ENCODE results near the gene ANTXR1. TPM values are rescaled to one million over a fixed set of nuclear protein-coding genes. Genes with fewer than 3 reads are reported as not detected.

ANTXR1 gene
- total RNA-seq, 3 donors from 2014 or later (not counting 1 experiment from before 2014, with no cell fraction given), result not detected

DNA sequence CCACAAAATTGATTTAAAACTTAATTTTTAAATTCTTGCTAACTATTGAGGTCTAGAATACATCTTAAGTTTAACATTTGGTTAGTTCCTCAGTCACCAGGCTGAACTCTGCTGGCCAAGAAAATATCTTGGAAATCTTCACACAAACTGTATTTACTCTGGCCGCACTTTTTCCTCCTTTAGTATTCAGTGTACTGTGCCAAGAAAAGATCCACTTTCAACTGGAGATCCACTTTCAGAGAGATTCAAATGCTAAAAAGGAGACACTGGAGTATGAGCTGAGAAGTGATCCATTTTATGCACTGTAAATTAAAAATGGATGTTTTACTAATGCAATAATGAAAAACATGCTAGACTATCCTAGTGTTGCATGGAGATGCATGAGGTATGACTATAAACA lies 98.1 kb downstream of the ANTXR1 start:
- peaks cover 4% of the 10 kb centered on the region for H3K27me3 ChIP-seq (ENCODE audit: control insufficient read depth, insufficient read depth, low read length)
- ATAC-seq (no peak), DNase-seq (no peak)
- H3K9me3 Mint-ChIP-seq, result no peaks in the 10 kb centered on the region
- H3K4me1 ChIP-seq (ENCODE audit: control insufficient read depth, insufficient read depth, low read length), result no peaks in the 10 kb centered on the region
- H3K27ac ChIP-seq (ENCODE audit: low read length), result no peak overlapping the region
- H3K36me3 ChIP-seq (ENCODE audit: control insufficient read depth, insufficient read depth, low read length), result no peaks in the 10 kb centered on the region
- TF ChIP-seq, protein P1, sequence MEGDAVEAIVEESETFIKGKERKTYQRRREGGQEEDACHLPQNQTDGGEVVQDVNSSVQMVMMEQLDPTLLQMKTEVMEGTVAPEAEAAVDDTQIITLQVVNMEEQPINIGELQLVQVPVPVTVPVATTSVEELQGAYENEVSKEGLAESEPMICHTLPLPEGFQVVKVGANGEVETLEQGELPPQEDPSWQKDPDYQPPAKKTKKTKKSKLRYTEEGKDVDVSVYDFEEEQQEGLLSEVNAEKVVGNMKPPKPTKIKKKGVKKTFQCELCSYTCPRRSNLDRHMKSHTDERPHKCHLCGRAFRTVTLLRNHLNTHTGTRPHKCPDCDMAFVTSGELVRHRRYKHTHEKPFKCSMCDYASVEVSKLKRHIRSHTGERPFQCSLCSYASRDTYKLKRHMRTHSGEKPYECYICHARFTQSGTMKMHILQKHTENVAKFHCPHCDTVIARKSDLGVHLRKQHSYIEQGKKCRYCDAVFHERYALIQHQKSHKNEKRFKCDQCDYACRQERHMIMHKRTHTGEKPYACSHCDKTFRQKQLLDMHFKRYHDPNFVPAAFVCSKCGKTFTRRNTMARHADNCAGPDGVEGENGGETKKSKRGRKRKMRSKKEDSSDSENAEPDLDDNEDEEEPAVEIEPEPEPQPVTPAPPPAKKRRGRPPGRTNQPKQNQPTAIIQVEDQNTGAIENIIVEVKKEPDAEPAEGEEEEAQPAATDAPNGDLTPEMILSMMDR (IDR thresholded peaks at IDR 0.05), result no peak
- H3K27me3 Mint-ChIP-seq (ENCODE audit: low read depth in 2 of 2), result peaks cover 8 to 23% of the 10 kb centered on the region in 2 donors
- WGBS (ENCODE audit: insufficient coverage), result 86% methylated on average over 1 of the region's 1 CpG
- no peak overlapping the region for H3K4me3 ChIP-seq (ENCODE audit: low read length)
- H3K27ac Mint-ChIP-seq, result no peak overlapping the region
- no peaks in the 10 kb centered on the region for H3K9me3 ChIP-seq (ENCODE audit: control insufficient read depth, insufficient read depth, low read length)
- H3K36me3 Mint-ChIP-seq, result no peaks in the 10 kb centered on the region
- H3K4me1 Mint-ChIP-seq, result no peaks in the 10 kb centered on the region
- no peak overlapping the region for H3K4me3 Mint-ChIP-seq
- intact Hi-C loops (cut with micrococcal nuclease), result no loop called here

DNA sequence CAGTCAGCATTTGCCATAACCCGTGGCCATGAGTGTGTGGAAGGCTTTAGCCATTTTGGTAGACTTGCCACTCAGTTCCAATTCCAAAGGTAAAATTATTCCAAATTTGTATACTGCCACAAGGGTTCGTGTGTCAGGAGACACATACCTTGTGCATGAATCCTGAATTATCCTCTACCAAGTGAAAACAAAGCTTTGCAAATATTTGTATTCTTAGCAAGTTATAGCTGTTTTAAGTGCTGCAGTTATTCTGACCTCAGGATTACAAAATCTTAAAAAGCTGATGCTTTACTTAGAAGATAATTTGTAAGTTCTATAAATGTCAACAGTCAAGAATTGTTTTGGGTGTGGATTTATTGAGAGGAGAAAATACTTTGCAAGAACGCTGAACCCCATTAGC lies 100.6 kb downstream of the ANTXR1 start:
- Histone ChIP-seq H3K9me3 (ENCODE audit: control insufficient read depth, insufficient read depth, low read length) (no peaks in the 10 kb centered on the region), H3K36me3 (ENCODE audit: control insufficient read depth, insufficient read depth, low read length) (no peaks in the 10 kb centered on the region), H3K4me1 (ENCODE audit: control insufficient read depth, insufficient read depth, low read length) (no peaks in the 10 kb centered on the region), H3K4me3 (ENCODE audit: low read length) (no peak overlapping the region), H3K27ac (ENCODE audit: low read length) (no peak overlapping the region), H3K27me3 (ENCODE audit: control insufficient read depth, insufficient read depth, low read length) (peaks cover 4% of the 10 kb centered on the region)
- Mint-ChIP-seq H3K36me3 (no peaks in the 10 kb centered on the region), H3K27ac (no peak overlapping the region), H3K27me3 (ENCODE audit: low read depth in 2 of 2) (peaks cover 3 to 21% of the 10 kb centered on the region in 2 donors), H3K4me3 (no peak overlapping the region), H3K9me3 (no peaks in the 10 kb centered on the region), H3K4me1 (no peaks in the 10 kb centered on the region)
- DNase-seq (no peak), ATAC-seq (no peak)
- TF ChIP-seq, protein P1 (IDR thresholded peaks at IDR 0.05), result no peak
- intact Hi-C loops (cut with micrococcal nuclease), result no loop called here
- 57% methylated on average over 2 of the region's 3 CpGs for WGBS (ENCODE audit: insufficient coverage)

DNA sequence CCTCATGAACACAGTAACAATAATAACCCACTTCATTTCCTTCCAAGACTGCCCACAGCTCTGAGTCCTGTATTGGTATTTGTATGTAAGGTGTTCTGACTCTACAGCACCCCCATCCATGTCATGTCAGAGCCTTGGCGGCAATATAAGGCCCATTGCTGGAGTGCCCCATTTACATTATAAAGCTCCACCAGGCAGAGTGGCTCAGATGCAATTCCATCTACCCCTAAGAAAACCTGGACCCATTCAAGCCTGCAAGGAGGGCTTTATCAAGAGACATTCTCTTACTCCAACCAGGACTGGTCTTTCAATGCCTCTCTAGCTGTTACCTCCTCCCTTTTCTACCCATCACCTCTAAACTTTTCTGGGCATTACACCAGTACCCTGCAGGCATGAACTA lies 101.6 kb downstream of the ANTXR1 start:
- no peak overlapping the region for H3K4me3 Mint-ChIP-seq
- H3K4me1 ChIP-seq (ENCODE audit: control insufficient read depth, insufficient read depth, low read length), result no peaks in the 10 kb centered on the region
- 92% methylated on average over 1 of the region's 1 CpG for WGBS (ENCODE audit: insufficient coverage)
- ATAC-seq (no peak), DNase-seq (no peak)
- H3K9me3 Mint-ChIP-seq, result no peaks in the 10 kb centered on the region
- H3K36me3 Mint-ChIP-seq, result no peaks in the 10 kb centered on the region
- peaks cover 2% of the 10 kb centered on the region for H3K27me3 ChIP-seq (ENCODE audit: control insufficient read depth, insufficient read depth, low read length)
- H3K4me3 ChIP-seq (ENCODE audit: low read length), result no peak overlapping the region
- H3K27ac ChIP-seq (ENCODE audit: low read length), result no peak overlapping the region
- peaks cover 0 to 15% of the 10 kb centered on the region in 2 donors for H3K27me3 Mint-ChIP-seq (ENCODE audit: low read depth in 2 of 2)
- no peaks in the 10 kb centered on the region for H3K36me3 ChIP-seq (ENCODE audit: control insufficient read depth, insufficient read depth, low read length)
- intact Hi-C loops (cut with micrococcal nuclease), result no loop called here
- TF ChIP-seq, protein P1 (IDR thresholded peaks at IDR 0.05), result no peak
- no peaks in the 10 kb centered on the region for H3K4me1 Mint-ChIP-seq
- H3K27ac Mint-ChIP-seq, result no peak overlapping the region
- no peaks in the 10 kb centered on the region for H3K9me3 ChIP-seq (ENCODE audit: control insufficient read depth, insufficient read depth, low read length)

DNA sequence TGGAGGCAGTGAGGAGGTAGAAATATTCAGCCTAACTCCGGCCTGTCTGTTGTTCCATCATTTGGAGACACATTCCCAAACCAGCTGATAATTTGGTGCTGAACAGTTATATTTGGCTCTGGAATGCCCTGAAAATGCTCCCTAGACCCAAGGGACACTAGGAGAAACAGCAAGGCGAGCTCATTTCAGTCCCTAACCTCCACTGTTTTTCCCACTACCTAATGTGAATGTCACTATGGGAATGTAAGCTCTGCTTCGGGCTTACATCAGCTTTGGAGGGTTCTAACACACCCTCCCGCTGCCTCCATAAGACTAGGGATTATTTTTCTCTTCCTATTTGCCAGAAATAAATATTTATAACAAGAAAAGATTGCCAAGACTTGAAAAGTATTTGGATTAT lies 103.5 kb downstream of the ANTXR1 start:
- H3K27me3 Mint-ChIP-seq (ENCODE audit: low read depth in 2 of 2), result peaks cover 3 to 8% of the 10 kb centered on the region in 2 donors
- Histone ChIP-seq H3K36me3 (ENCODE audit: control insufficient read depth, insufficient read depth, low read length) (no peaks in the 10 kb centered on the region), H3K4me3 (ENCODE audit: low read length) (no peak overlapping the region), H3K27me3 (ENCODE audit: control insufficient read depth, insufficient read depth, low read length) (no peaks in the 10 kb centered on the region), H3K4me1 (ENCODE audit: control insufficient read depth, insufficient read depth, low read length) (no peaks in the 10 kb centered on the region), H3K9me3 (ENCODE audit: control insufficient read depth, insufficient read depth, low read length) (no peaks in the 10 kb centered on the region), H3K27ac (ENCODE audit: low read length) (no peak overlapping the region)
- no peaks in the 10 kb centered on the region for H3K4me1 Mint-ChIP-seq
- no peak overlapping the region for H3K27ac Mint-ChIP-seq
- 63% methylated on average over 2 of the region's 4 CpGs for WGBS (ENCODE audit: insufficient coverage)
- intact Hi-C loops (cut with micrococcal nuclease), result no loop called here
- H3K36me3 Mint-ChIP-seq, result no peaks in the 10 kb centered on the region
- no peaks in the 10 kb centered on the region for H3K9me3 Mint-ChIP-seq
- DNase-seq, result no peak
- TF ChIP-seq, protein P1 (IDR thresholded peaks at IDR 0.05), result no peak
- H3K4me3 Mint-ChIP-seq, result no peak overlapping the region
- no peak for ATAC-seq
